PC-9 (cell line): ENCODE measurements around the gene AMDHD2. TPM values are rescaled to one million over a fixed set of nuclear protein-coding genes. Genes with fewer than 3 reads are reported as not detected.

Source experiments
- BruUV-seq: library from RNA; stranded (reverse); fragments of 400-500 nt; replicated peaks from 2 replicates; lab custom pipeline; 2021; lab: Mats Ljungman, UMichigan
- CTCF ChIA-PET: fragments of 300-600 bp; sonication (Branson Sonifier 250); formaldehyde crosslinking; loops from one replicate; lab custom pipeline; 2022; ENCODE audit warnings: antibody characterized with exemption; lab: Charles Lee
- POLR2A ChIA-PET: fragments of 300-600 bp; sonication (Branson Sonifier 250); formaldehyde crosslinking; loops from one replicate; lab custom pipeline; 2022; ENCODE audit warnings: antibody characterized with exemption; ENCODE audit not compliant: unreplicated experiment; lab: Charles Lee
- DNase-seq, 2 experiments: peaks; one replicate each; pipeline versions ENCODE4 v3.0.0 to v3.0.0-alpha.2; 2015 to 2022; ENCODE audit warnings: mixed read lengths in 1 of 2
- H2AFZ ChIP-seq: fragments of 200-600 bp; sonication (generic); 2 replicates; pipeline ENCODE4 v1.8.1; 2017; ENCODE audit warnings: antibody characterized with exemption
- H3F3A ChIP-seq: fragments of 200-600 bp; sonication (generic); 2 replicates; pipeline ENCODE4 v1.8.1; 2017; ENCODE audit warnings: antibody characterized with exemption, mild to moderate bottlenecking, low read depth; ENCODE audit not compliant: insufficient read depth
- H3K27ac ChIP-seq: fragments of 200-600 bp; sonication (generic); 2 replicates; pipeline ENCODE4 v1.6.1; 2016; ENCODE audit warnings: mixed run types
- H3K27me3 ChIP-seq: fragments of 200-600 bp; sonication (generic); 2 replicates; pipeline ENCODE4 v1.6.1; 2016; ENCODE audit warnings: low read depth, mixed run types; ENCODE audit not compliant: insufficient read depth
- H3K36me3 ChIP-seq: fragments of 200-600 bp; sonication (generic); 2 replicates; pipeline ENCODE4 v1.6.1; 2016; ENCODE audit warnings: low read depth, mixed run types
- H3K4me1 ChIP-seq: fragments of 200-600 bp; sonication (generic); replicated peaks from 2 replicates; pipeline ENCODE4 v1.6.1; 2016; ENCODE audit warnings: mixed run types; ENCODE audit not compliant: insufficient read depth
- H3K4me2 ChIP-seq: fragments of 200-600 bp; sonication (generic); 2 replicates; pipeline ENCODE4 v1.6.1; 2017; ENCODE audit warnings: mixed run types
- H3K4me3 ChIP-seq: fragments of 200-600 bp; sonication (generic); 2 replicates; pipeline ENCODE4 v1.6.1; 2016; ENCODE audit warnings: mixed run types
- H3K79me2 ChIP-seq: fragments of 200-600 bp; sonication (generic); 2 replicates; pipeline ENCODE4 v1.6.1; 2017; ENCODE audit warnings: low read depth, mixed run types
- H3K9me2 ChIP-seq: fragments of 200-600 bp; sonication (generic); 2 replicates; pipeline ENCODE4 v1.8.1; 2017; ENCODE audit warnings: mild to moderate bottlenecking; ENCODE audit not compliant: insufficient read depth
- H3K9me3 ChIP-seq: fragments of 200-600 bp; sonication (generic); 2 replicates; pipeline ENCODE4 v1.8.1; 2016; ENCODE audit warnings: low read depth; ENCODE audit not compliant: insufficient read depth
- H4K20me1 ChIP-seq: fragments of 200-600 bp; sonication (generic); 2 replicates; pipeline ENCODE4 v1.8.1; 2017; ENCODE audit not compliant: insufficient read depth
- CTCF ChIP-seq: fragments of 200-600 bp; sonication (generic); conservative IDR thresholded peaks from 2 replicates; pipeline ENCODE4 v1.6.1; 2017; ENCODE audit warnings: mixed run types, antibody characterized with exemption, mild to moderate bottlenecking, moderate library complexity
- EZH2 ChIP-seq: fragments of 200-600 bp; sonication (generic); IDR thresholded peaks from 2 replicates; pipeline ENCODE4 v1.8.0; 2017; ENCODE audit warnings: antibody characterized with exemption, low read depth
- intact Hi-C: fragments of 100-400 bp; cut with micrococcal nuclease; formaldehyde crosslinking; loops from one replicate; pipeline ENCODE4 v1.10.0; 2022; ENCODE audit not compliant: unreplicated experiment
- total RNA-seq: library from RNA; stranded (reverse); gene quantifications from 2 replicates; pipeline ENCODE4 v1.2.3, GENCODE V29; 2021

The AMDHD2 gene
- total RNA-seq, 1 experiment from 2014 or later, result 47.9 TPM

- Histone ChIP-seq H2AFZ (no peak overlapping the region), H3K36me3 (no peaks in the 10 kb centered on the region), H3K27ac (no peak overlapping the region), H3K27me3 (no peaks in the 10 kb centered on the region), H3K79me2 (no peaks in the 10 kb centered on the region; the same call in 1 of the 2 replicates), H3K9me2 (no peaks in the 10 kb centered on the region), H3K9me3 (no peaks in the 10 kb centered on the region), H3F3A (no peaks in the 10 kb centered on the region), H3K4me1 (no peaks in the 10 kb centered on the region), H3K4me3 (no peak overlapping the region), H3K4me2 (no peak overlapping the region), H4K20me1 (peaks cover 4% of the 10 kb centered on the region; the same call in 1 of the 2 replicates)
- BruUV-seq, result no TSS peak
- intact Hi-C loops, result no loop called here
- POLR2A ChIA-PET, result no interaction called here
- no peak for DNase-seq
- no peak for TF ChIP-seq EZH2
- TF ChIP-seq CTCF, result no peak
- CTCF ChIA-PET, result interaction anchor here (0.6 kb wide), 1 partner anchor 472 kb away, joined by 5 read pairs; no protein-coding TSS in a partner anchor
Observed at GRCh38 chr16:2495041-2495440, 25.1 kb upstream of the AMDHD2 start.

DNA sequence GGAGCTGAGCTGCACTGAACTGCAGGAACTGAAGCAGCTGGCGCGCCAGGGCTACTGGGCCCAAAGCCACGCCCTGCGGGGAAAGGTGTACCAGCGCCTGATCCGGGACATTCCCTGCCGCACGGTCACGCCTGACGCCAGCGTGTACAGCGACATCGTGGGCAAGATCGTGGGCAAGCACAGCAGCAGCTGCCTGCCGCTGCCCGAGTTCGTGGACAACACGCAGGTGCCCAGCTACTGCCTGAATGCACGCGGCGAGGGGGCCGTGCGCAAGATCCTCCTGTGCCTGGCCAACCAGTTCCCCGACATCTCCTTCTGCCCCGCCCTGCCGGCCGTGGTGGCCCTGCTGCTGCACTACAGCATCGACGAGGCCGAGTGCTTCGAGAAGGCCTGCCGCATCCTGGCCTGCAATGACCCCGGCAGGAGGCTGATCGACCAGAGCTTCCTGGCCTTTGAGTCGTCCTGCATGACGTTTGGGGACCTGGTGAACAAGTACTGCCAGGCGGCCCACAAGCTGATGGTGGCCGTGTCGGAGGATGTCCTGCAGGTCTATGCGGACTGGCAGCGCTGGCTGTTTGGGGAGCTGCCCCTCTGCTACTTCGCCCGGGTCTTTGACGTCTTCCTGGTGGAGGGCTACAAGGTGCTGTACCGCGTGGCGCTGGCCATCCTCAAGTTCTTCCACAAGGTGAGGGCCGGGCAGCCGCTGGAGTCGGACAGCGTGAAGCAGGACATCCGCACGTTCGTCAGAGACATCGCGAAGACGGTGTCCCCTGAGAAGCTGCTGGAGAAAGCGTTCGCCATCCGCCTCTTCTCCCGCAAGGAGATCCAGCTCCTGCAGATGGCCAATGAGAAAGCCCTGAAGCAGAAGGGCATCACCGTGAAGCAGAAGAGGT lies 23.7 kb upstream of the AMDHD2 start:
- Histone ChIP-seq H3K27ac (no peak overlapping the region), H2AFZ (no peak overlapping the region), H3K4me2 (no peak overlapping the region), H3K9me3 (no peaks in the 10 kb centered on the region), H3K36me3 (no peaks in the 10 kb centered on the region), H3K4me3 (no peak overlapping the region), H3K4me1 (no peaks in the 10 kb centered on the region), H3K79me2 (no peaks in the 10 kb centered on the region), H3K27me3 (no peaks in the 10 kb centered on the region), H3F3A (no peaks in the 10 kb centered on the region), H3K9me2 (no peaks in the 10 kb centered on the region), H4K20me1 (peaks cover 9% of the 10 kb centered on the region; the same call in 1 of the 2 replicates)
- ChIA-PET CTCF (no interaction called here), POLR2A (no interaction called here)
- no TSS peak for BruUV-seq
- TF ChIP-seq EZH2 (no peak), CTCF (no peak)
- DNase-seq, result no peak
- intact Hi-C loops, result no loop called here

GRCh38 chr16:2497116-2497630 lies 23.0 kb upstream of the AMDHD2 start:
- Histone ChIP-seq H3K27me3 (no peaks in the 10 kb centered on the region), H3K4me3 (no peak overlapping the region), H3K79me2 (no peaks in the 10 kb centered on the region), H3K27ac (no peak overlapping the region), H3K9me2 (no peaks in the 10 kb centered on the region), H3K4me1 (no peaks in the 10 kb centered on the region), H3K9me3 (no peaks in the 10 kb centered on the region), H3K36me3 (no peaks in the 10 kb centered on the region), H3F3A (no peaks in the 10 kb centered on the region), H4K20me1 (peaks cover 9% of the 10 kb centered on the region; the same call in 1 of the 2 replicates), H3K4me2 (no peak overlapping the region), H2AFZ (no peak overlapping the region)
- TF ChIP-seq CTCF (no peak), EZH2 (no peak)
- POLR2A ChIA-PET, result no interaction called here
- CTCF ChIA-PET, result no interaction called here
- no TSS peak for BruUV-seq
- intact Hi-C loops, result no loop called here
- DNase-seq, result peak in 1 of 2 experiments; percentile 37
